GM10266 (cell line): ENCODE data around the gene DNAH10.
"Not testable (repeated sequence)": the region's sequence is repeated elsewhere in the genome, so short reads cannot be mapped to it uniquely, and the experiment has no call there.

ENCODE experiments used
- DNase-seq: peaks from one replicate; pipeline ENCODE4 v3.0.0; 2012; ENCODE audit errors: extremely low spot score
- TF ChIP-seq, protein P1 (sequence below): IDR thresholded peaks from 2 replicates; pipeline ENCODE4 v1.5.1; 2012; ENCODE audit warnings: mild to moderate bottlenecking, low read depth; ENCODE audit not compliant: control insufficient read depth, insufficient read depth; ENCODE audit errors: missing control alignments

DNAH10 gene

GRCh38 chr12:123910761-123911193 lies 148.7 kb downstream of the DNAH10 start:
- no peak for DNase-seq
- TF ChIP-seq, protein P1, sequence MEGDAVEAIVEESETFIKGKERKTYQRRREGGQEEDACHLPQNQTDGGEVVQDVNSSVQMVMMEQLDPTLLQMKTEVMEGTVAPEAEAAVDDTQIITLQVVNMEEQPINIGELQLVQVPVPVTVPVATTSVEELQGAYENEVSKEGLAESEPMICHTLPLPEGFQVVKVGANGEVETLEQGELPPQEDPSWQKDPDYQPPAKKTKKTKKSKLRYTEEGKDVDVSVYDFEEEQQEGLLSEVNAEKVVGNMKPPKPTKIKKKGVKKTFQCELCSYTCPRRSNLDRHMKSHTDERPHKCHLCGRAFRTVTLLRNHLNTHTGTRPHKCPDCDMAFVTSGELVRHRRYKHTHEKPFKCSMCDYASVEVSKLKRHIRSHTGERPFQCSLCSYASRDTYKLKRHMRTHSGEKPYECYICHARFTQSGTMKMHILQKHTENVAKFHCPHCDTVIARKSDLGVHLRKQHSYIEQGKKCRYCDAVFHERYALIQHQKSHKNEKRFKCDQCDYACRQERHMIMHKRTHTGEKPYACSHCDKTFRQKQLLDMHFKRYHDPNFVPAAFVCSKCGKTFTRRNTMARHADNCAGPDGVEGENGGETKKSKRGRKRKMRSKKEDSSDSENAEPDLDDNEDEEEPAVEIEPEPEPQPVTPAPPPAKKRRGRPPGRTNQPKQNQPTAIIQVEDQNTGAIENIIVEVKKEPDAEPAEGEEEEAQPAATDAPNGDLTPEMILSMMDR: no peak

DNA sequence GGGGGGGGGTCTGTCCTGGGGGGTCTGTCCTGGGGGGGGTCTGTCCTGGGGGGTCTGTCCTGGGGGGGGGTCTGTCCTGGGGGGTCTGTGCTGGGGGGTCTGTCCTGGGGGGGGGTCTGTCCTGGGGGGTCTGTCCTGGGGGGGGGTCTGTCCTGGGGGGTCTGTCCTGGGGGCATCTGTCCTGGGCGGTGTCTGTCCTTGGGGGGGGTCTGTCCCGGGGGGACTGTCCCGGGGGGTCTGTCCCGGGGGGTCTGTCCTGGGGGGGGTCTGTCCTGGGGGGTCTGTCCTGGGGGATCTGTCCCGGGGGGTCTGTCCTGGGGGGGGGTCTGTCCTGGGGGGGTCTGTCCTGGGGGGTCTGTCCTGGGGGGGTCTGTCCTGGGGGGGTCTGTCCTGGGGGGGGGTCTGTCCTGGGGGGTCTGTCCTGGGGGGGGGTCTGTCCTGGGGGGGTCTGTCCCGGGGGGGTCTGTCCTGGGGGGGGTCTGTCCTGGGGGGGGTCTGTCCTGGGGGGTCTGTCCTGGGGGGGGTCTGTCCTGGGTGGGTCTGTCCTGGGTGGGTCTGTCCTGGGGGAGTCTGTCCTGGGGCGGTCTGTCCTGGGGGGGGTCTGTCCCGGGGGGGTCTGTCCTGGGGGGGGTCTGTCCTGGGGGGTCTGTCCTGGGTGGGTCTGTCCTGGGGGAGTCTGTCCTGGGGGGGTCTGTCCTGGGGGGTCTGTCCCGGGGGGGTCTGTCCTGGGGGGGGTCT lies 149.7 kb downstream of the DNAH10 start:
- not testable (repeated sequence) for DNase-seq

GRCh38 chr12:123912415-123913380 lies 150.6 kb downstream of the DNAH10 start:
- DNase-seq: no peak
- TF ChIP-seq, protein P1: no peak

GRCh38 chr12:123914726-123915333 lies 152.7 kb downstream of the DNAH10 start:
- TF ChIP-seq, protein P1: no peak
- DNase-seq: no peak

- no peak for DNase-seq
- TF ChIP-seq, protein P1: no peak
These were observed 154.6 kb downstream of the DNAH10 start for GRCh38 chr12:123916729-123917128.

- TF ChIP-seq, protein P1: no peak
- no peak for DNase-seq
These were observed 155.3 kb downstream of the DNAH10 start for GRCh38 chr12:123917337-123917850.

DNA sequence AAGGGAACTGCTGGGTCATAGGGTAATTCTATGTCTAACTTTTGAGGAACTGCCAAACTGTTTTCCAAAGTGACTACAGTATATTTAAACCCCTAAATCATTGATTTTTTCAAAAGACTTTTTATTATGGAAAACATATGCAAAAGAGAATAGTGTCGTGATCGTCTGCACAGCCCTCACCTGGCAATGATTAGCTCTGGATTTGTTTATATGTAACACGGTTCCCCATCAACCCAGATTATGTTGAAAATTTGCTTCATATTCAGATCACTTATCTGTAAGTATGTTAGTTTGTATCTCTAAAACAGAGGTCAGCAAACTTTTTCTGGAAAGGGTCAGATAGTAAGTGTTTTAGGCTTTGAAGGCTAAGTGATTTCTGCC lies 157.9 kb downstream of the DNAH10 start:
- TF ChIP-seq, protein P1: no peak
- no peak for DNase-seq
